Effector CD4-positive, alpha-beta T cell (primary cell): ENCODE data around the gene NOL9.
"Not testable (repeated sequence)": the region's sequence is repeated elsewhere in the genome, so short reads cannot be mapped to it uniquely, and the experiment has no call there.

Source experiments
- DNase-seq: peaks from one replicate; pipeline ENCODE4 v3.0.0-alpha.2; 2020

Gene NOL9

DNA sequence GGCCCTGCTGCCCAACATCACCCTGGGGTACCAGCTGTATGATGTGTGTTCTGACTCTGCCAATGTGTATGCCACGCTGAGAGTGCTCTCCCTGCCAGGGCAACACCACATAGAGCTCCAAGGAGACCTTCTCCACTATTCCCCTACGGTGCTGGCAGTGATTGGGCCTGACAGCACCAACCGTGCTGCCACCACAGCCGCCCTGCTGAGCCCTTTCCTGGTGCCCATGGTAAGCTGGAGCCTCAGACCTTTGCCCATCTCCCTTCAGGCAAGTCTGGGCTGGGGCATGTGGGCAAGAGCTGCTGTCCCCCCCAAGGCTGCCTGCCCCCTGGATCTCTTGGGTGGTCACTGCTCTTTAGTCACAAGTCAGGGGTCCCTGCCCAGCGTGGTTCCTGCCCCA lies 16.7 kb upstream of the NOL9 start:
- DNase-seq: no peak

DNA sequence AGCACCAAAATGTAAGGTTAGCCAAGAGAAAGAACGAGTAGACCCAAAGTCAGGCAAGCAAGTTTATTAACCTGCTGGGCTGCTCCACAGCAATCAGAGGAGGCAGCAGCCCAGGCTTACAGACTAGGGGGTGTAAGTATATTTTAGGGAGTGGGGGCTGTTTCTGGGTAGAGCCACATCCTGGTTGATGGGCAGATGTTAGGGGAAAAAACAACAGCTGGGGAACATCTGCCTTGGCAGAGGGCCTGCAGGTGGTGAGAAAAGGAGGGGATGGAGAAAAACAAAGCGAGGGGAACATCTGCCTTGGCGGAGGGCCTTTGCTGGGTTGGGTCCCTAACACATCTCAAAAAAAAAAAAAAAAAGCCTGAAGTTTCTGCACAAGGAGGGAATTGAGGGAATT lies 15.8 kb upstream of the NOL9 start:
- DNase-seq: no peak

DNA sequence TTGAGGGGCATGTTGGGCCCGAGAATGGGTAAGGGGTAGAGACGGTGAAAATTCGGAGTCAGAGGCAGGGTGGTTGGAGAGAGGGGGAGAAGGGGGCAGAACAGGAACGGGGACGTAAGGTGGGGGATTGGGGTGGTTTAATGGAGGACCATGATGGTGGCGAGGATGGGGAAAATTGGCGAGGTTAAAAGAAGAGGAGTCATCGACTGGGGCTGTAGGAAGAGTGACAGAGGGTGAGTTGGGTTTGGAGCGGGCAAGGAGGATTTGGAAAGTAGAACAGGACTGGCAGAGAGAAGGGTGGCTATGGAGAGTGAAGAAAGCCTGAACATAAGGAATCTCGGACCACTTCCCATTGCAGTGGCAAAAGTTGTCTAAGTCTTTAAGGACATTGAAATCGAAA lies 14.7 kb upstream of the NOL9 start:
- no peak for DNase-seq

DNA sequence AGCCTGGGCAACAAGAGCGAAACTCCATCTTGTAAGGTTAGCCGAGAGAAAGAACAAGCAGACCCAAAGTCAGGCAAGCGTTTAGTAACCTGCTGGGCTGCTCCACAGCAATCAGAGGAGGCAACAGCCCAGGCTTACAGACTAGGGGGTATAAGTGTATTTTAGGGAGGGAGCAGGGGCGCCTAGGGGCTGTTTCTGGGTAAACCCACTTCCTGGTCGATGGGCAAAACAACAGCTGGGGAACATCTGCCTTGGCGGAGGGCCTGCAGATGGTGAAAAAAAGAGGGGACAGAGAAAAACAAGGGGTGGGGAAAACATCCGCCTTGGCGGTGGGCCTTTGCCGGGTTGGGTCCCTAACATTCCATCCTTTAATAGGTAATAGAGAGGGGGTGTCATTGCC lies 6.0 kb upstream of the NOL9 start:
- DNase-seq: no peak

DNA sequence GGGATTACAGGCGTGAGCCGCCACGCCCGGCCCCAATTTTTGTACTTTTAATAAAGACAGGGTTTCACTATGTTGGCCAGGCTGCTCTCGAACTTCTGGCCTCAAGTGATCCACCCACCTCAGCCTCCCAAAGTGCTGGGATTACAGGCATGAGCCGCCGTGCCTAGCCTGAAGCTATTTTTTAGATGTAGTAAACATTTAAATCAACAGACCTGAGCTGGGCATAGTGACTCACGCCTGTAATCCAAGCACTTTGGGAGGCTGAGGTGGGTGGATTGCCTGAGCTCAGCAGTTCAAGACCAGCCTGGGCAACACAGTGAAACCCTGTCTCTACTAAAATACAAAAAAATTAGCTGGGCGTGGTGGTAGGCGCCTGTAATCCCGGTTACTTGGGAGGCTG lies 4.8 kb upstream of the NOL9 start:
- DNase-seq: not testable (repeated sequence)

GRCh38 chr1:6557597-6557996 lies 3.3 kb upstream of the NOL9 start:
- no peak for DNase-seq

- DNase-seq: no peak
These were observed 830 bp upstream of the NOL9 start, which contains the start of gene TAS1R1 for GRCh38 chr1:6554907-6555778. TAS1R1 (plus strand) TSS chr1:6555307; CDS start chr1:6555374, 67 bp downstream.

DNA sequence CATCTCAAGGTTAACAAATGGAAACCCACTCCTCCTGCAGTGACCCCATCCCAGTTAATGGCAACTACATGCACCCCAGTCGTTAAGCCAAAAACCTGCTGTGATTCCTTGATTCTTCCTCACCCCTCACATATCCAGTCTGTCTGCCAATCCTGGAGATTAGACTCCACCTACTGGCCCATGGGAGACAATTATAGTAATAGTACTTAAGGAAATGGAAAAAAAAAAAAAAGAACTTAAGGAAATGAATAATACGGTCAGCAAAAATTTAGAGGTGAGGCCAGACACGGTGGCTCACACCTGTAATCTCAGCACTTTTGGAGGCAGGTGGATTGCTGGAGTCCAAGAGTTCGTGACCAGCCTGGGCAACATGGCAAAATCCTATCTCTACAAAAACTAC lies 7.0 kb downstream of the NOL9 start:
- no peak for DNase-seq

DNA sequence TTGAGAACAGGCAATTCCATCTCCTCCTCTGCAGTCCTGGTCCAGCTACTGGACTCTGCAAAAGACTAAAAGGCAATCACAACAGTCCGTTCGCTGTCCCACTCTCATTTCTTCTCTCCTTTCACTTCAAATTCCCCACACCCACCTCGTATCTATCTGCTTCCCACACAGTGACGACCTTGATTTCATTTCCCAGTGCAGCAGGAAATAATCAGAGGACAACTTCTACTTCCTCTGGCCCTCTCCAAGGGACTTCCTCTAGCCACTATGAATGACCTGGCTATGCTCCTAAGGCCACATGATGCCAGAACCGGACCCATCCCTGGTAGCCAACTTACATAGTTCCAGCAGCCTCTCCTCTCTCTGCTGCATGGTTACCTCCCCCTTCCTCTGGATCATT lies 8.0 kb downstream of the NOL9 start:
- DNase-seq: no peak

GRCh38 chr1:6545276-6546112 lies 8.8 kb downstream of the NOL9 start:
- no peak for DNase-seq

- DNase-seq: no peak
These were observed 9.5 kb downstream of the NOL9 start for GRCh38 chr1:6544831-6545230.

DNA sequence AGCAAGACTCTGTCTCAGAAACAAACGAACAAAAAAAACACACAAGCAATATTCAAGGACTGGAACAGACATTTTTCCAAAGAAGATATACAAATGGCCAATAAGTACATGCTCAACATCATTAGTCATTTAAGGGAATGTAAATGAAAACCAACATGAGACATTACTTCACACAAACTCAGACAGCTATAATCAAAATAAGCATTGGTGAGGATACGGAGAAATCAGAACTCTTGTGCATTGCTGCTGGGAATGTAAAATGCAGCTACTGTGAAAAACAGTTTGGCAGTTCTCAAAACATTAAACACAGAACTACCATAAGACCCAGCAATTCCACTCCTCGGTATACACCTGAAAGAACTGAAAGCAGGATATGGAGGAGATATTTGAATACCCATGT lies 15.4 kb downstream of the NOL9 start:
- DNase-seq: no peak

DNA sequence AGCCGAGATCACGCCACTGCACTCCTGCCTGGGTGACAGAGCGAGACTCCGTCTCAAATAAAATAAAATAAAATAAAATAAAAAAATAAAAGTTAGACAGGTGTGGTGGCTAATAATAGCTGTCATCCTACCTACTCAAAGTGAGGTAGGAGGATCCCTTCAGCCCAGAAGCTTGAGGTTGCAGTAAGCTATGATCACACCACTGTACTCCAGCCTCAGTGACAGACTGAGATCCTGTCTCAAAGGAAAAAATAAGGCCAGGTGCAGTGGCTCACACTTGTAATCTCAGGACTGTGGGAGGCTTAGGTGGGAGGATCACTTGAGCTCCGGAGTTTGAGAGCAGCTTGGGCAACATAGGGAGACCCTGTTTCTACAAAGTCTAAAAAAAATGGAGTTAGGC lies 18.0 kb downstream of the NOL9 start:
- DNase-seq: no peak

- DNase-seq: no peak
These were observed 19.1 kb downstream of the NOL9 start for GRCh38 chr1:6535214-6535613.

DNA sequence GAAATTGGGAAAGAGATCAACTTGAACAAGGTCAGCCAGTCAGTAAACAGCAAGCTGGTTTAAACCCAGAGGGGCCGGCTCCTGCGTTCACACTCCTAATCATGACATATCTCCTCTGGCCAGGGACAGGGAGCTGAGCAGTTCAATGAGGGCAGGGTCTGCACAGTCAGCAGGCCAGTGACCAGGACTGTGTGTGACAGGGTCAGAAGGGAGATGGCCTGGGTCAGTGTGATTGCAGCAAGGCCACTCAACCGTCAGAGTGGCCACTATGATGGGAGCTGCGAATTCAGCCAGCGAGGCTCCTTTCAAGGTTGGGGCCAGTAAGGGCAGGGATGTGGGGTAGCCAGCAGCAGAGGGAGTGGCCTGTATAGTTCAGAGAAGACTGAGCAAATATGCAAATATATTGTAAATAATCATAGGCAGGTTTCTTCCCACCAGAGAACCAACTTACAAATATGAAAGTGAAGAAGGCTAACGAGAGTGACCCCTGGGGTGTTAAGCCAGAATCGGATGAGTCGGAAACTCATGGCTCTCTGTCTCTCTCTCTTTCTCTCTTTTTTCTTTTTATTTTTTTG lies 20.0 kb downstream of the NOL9 start:
- DNase-seq: no peak

- DNase-seq: no peak
These were observed 22.3 kb downstream of the NOL9 start for GRCh38 chr1:6531996-6532395.

DNA sequence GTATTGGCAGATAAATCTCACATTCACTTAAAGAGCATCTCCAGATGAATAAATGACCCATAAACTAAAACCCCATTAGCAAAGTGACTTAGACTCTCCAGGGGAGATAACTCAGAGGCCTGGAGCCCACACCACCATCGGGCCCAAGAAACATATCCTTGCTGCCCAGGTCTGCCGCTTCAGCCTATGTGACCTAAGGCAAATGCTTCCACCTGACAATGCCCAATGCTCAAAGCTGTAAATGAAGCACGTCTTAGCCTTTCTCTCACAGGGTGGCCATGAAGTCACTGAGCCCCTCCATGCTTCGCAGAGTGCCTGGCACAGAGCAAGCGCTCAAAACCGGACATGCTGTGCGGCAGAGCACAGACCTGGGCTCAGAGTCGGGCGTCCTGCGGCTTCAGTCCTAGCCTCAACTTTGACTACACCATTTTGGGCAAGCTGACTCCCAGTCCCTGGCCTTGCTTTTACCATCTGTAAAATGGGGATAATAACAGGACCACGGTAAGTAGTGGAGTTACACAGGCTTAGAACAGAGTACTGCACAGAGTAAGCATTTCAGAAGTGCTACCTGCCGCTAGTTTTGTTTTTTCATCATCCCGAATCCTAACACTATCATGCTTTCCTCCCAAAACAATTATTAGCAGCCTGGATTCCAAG lies 23.7 kb downstream of the NOL9 start:
- DNase-seq: no peak

- DNase-seq: no peak
These were observed 25.8 kb downstream of the NOL9 start for GRCh38 chr1:6528492-6528891.

DNA sequence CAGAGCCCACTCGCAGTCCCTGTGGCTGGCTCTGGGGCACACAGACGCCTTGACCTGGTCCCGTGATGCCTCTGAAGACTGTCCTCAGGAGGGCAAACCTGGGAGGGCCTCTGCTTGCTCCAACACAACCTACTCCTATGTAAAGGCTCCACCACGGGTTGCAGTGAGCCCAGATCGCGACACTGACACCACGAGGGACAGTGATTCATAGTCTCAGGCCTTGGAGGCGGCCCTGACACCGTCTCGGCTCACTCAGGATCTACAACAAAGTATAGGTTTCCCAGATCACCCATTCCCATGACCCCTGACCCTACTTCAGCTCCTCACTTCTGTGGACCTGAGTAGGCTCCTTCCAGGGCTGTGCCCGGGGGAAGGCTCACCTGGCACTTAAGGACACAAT lies 28.0 kb downstream of the NOL9 start:
- DNase-seq: no peak

DNA sequence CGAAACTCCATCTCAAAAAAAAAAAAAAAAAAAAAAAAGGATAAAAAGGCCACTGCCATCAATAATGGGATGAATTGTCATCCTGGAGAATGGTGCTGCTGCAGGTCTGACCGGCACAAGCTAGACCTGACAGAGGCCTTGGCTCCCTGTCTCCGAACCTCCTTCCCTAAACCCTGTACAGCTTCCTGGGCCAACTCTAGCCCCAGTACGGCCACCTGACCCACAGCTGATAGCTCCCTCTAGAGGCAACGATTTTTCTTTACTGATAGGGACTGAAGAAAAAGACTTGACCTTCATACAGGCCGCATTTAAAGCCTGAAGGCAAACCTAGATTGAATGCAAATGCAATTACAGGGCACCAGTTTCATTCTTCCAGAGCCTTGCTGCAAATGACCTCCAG lies 30.7 kb downstream of the NOL9 start:
- no peak for DNase-seq

DNA sequence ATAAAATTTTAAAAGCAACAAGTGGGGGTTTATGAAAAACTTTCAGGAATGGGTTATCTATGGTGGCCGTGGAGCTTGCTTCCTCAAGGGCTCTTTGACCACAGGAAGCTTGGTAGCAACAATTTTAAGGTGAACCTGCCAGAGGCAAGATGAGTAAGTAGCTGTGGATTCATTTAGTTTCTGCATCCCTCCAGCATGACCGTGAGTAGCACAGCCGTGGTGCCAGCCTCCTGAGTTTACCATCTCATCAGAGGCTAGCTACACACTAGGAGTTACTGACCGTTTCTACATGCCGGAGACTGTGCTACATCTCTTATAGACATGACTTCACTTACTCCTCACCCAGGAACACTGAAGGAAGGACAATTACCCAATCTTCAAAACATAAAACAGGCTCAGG lies 32.8 kb downstream of the NOL9 start:
- DNase-seq: no peak

- DNase-seq: no peak
These were observed 34.2 kb downstream of the NOL9 start for GRCh38 chr1:6519935-6520671.
